Umbilical cord (tissue), 2 donors: ENCODE measurements around the gene TMEM116. TPM values are rescaled to one million over a fixed set of nuclear protein-coding genes. Genes with fewer than 3 reads are reported as not detected.
"Not testable (repeated sequence)": the region's sequence is repeated elsewhere in the genome, so short reads cannot be mapped to it uniquely, and the experiment has no call there.

ENCODE experiments used
- DNase-seq: peaks from one replicate; pipeline ENCODE4 v3.0.0-alpha.2; 2015; ENCODE audit warnings: low spot score
- total RNA-seq: library from RNA; depleted of rRNA; stranded (reverse); fragments of >200 nt; gene quantifications from one replicate; pipeline ENCODE4 v1.2.3, GENCODE V29; 2014; ENCODE audit warnings: low replicate concordance; ENCODE audit not compliant: insufficient read depth

The TMEM116 gene
- 31.8 TPM for total RNA-seq

DNA sequence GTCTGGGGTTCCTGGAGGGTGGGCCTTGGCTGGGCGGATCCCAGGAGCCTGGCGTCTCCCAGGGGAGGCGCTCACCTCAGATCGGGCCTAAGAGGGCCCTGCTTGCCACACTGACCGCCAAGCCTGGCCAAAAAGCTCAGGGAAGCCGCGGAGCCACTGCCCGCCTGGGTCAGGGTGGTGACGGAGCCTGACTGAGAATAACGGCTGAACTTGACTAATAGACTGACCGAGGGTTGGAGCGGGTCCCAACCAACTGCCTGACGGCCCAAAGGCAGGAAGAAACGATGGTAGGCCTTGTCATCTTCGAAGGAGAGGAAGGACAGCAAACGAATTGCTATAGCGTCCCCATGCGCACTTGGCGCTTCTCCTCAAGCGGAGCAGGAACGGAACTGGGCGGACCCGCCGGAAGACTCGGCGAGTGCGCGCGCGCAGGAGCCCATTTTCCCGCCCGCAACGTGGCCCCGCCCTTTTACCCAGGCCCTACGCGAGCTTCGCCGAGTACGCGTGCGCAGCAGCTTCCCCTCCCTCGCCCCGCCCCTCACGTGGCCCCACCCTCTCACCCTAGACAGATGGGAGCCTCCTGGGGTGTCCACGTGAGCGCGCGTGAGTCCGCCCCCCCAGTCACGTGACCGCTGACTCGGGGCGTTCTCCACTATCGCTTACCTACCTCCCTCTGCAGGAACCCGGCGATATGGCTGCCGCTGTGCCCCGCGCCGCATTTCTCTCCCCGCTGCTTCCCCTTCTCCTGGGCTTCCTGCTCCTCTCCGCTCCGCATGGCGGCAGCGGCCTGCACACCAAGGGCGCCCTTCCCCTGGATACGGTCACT, at the start of gene TMEM116, which contains the start of gene ERP29:
Gene TMEM116 (minus strand): TSS at position 391 of the 826 bp plus-strand sequence. CDS start 7,895 bp downstream, outside the sequence.
Gene ERP29 (plus strand): TSS at position 652 of the 826 bp plus-strand sequence. CDS start 40 bp downstream, at position 692.
- DNase-seq: peak; percentile 99

DNA sequence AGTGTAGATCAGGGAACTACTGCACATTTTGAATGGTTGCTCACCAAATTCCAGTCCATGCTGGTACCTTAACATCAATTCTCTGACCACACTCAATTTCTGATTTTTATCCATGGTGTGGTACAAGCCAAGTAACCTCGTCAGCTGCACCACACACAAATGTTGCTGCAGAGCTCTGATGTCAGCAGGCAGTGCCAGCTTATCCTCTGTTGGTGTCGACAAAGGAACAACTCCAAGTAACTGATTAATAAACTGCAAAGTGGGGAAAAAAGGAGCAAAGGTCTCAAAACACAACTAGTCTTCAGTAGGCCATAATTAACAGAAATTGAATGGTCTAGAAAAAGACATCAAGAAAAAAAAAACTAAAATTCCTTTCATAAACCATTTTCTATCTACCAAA, 48.2 kb upstream of the TMEM116 start:
- DNase-seq: no peak

DNA sequence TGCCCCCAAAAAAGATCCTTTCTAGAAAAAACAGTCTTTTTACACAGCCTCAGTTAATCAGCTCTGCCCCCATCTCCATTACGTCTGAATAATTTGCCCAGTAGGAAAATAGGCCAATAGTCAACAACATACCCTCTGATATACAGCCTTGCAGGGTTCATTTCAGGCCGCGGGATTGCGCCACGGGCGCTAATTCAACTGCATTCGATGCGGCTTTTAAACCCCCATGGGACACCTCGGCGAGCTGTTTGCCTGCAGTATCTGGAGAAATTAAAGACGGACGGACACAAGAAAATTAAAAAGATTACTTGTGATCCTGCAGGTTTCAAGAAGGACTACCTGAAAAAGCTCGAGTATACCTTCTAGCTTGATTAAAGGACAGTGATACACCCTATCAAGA, 36.4 kb upstream of the TMEM116 start:
- DNase-seq: no peak

DNA sequence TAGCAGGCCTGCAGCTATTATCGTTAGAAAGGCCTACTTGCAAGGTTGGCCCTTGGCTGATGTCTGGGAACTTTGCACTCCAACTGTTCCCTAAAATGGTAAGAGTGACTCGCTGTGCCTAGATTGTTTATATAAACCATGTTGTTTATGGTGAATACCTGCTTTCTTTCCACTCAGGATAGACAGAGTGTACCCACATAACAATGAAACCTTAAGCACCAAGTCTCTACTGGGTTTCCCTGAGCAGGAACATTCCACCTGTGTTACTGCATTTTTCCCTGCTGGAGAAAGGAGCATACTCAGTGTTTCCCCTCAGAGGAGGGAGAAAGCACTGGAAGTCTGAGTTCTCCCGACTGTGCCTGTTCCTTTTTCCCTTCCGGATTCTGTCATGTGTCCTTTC, 33.0 kb upstream of the TMEM116 start:
- DNase-seq: no peak

DNA sequence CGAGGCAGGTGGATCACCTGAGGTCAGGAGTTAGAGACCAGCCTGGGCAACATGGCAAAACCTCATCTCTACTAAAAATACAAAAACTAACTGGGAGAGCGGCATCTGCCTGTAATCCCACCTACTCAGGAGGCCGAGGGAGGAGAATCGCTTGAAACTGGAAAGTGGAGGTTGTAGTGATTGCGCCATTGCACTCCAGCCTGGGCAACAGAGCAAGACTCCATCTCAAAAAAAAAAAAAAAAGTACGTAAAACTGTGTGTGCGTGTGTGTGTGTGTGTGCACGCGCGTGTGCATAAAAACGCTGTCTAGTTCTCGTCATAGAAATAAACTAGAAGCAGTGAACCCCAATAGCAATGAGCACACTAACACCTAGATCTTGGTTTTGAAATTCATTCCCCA, 23.6 kb upstream of the TMEM116 start:
- not testable (repeated sequence) for DNase-seq

GRCh38 chr12:112035219-112035785, 22.3 kb upstream of the TMEM116 start:
- DNase-seq: no peak

DNA sequence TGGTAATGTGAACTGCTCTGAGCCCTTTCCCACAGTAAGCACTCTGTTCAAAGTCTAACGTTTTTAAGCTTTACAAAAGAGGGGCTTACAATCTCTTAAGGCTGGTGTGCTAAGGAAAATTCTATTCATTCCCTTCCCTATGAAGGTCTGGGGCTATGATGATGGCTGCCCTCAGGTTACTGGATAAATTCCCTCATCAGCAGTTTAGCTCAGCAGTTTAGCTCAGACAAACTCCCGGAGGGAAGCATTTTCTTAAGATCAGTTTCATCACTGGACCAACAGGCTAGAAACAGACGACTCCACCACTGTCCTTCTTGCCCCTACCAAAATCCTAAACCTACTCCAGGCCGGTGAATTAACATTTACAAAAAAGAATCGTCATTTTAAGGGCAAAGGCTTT, 19.3 kb upstream of the TMEM116 start:
- no peak for DNase-seq

DNA sequence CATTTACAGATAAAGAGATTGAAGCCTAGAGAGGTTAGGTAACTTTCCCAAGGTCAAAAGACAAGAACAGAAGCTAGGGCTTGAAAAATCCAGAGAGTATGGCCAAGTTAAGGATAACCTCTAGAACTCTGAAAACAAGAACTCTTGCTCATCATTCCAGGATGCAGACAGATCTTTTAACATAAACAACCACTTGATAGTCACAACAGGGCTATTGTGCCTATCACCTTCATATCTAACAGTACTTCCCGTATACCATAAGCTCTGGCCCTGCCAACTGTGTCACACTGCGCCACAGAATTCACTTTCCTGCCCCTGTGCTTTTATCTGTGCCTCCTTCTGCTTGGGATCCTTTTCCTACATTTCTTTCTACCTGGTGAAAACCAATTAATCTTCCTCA, 18.5 kb upstream of the TMEM116 start:
- DNase-seq: no peak

GRCh38 chr12:112029301-112029700, 16.3 kb upstream of the TMEM116 start:
- DNase-seq: no peak

GRCh38 chr12:112025808-112026375, 12.9 kb upstream of the TMEM116 start:
- DNase-seq: no peak

DNA sequence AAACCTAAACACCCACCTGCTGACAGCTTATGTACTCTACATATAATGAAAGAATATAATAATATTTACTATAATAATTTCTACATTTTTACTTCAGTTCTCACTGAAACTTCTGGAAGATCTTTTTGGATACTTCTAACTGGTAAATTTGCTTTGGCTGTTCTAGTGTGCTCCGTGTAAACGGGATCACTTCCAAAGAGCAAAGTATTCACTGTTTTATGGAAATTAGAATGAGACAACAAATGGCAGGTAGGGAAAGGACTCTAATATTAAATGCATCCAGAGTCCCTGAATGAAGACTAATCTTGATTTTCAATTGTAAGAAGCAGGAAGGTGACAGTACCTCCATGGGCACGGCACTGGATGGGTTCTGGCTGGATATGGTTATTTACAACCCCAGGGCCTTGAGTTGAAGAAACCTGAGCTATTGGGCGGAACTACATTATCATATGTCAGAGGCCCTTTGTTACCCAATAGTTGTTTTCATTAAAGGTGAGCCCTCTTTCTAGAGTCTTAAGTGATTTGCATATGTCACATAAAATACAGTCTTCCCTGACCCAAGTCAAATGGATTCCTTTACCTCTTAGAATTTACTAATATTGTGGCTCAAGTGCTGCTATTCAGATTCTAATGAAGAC, 10.9 kb upstream of the TMEM116 start:
- DNase-seq: no peak

DNA sequence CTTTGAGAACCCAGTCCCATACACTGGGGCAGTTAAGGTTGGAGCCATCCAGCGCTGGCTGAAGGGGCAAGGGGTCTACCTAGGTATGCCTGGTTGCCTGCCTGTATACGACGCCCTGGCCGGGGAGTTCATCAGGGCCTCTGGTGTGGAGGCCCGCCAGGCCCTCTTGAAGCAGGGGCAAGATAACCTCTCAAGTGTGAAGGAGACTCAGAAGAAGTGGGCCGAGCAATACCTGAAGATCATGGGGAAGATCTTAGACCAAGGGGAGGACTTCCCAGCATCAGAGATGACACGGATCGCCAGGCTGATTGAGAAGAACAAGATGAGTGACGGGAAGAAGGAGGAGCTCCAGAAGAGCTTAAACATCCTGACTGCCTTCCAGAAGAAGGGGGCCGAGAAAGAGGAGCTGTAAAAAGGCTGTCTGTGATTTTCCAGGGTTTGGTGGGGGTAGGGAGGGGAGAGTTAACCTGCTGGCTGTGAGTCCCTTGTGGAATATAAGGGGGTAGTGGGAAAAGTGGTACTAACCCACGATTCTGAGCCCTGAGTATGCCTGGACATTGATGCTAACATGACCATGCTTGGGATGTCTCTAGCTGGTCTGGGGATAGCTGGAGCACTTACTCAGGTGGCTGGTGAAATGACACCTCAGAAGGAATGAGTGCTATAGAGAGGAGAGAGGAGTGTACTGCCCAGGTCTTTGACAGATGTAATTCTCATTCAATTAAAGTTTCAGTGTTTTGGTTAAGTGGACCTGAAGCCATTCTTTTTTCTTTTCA, 9.5 kb upstream of the TMEM116 start:
- no peak for DNase-seq

DNA sequence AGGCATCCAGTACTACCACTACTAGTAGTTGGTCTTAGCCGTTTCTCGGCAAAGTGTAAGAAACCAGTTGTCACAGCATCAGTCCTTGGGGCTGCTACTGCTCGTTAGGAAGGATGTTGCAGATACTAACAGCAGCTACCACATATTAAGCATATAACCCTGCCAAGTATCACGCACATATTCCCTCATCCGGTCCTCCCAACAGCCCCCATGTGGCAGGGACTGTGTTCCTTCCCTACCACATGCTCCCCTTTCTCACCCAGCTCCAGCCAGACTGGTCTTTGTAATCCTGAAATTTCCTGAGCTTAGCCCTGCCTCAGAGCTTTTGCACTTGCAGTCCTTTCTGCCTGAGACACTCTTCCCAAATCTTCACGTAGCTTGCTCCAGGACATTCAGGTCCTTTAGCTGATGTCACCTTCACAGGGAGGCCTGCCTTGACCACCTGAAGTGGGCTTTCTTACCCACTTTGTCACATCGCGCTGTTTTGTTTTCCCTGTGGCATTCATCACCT, 8.0 kb upstream of the TMEM116 start:
- no peak for DNase-seq

- DNase-seq: no peak
These were observed 5.7 kb upstream of the TMEM116 start for GRCh38 chr12:112018571-112019237.

- DNase-seq: no peak
These were observed 4.1 kb upstream of the TMEM116 start for GRCh38 chr12:112017041-112017440.

DNA sequence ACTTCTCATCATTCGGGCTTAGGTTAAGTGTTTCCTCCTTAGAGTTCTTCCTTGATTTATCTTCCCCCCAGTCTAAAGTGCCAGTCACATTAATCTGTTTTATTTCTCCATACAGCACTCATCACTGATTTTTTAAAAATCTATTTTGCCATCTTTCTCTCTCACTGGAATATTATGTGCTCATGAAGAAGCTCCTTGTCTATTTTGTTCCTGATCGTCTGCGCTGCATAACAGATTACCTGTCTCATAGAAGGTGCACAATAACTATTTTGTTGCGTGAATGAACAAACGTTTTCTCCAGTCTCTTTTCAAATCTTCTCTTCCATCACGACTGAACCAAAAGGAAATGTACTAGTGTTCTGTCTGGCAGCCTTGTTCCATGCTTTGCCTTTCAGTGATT, 3.0 kb upstream of the TMEM116 start:
- DNase-seq: no peak

GRCh38 chr12:112013601-112014402, 837 bp upstream of the TMEM116 start:
- peak; percentile 57 for DNase-seq

GRCh38 chr12:112011685-112012084, 1.3 kb downstream of the TMEM116 start:
- no peak for DNase-seq

- DNase-seq: no peak
These were observed 2.3 kb downstream of the TMEM116 start for GRCh38 chr12:112010415-112011344.
